Suprapubic skin (tissue), 4 donors: ENCODE results near the gene VWA7. TPM values are rescaled to one million over a fixed set of nuclear protein-coding genes. Genes with fewer than 3 reads are reported as not detected.
A peak's percentile ranks its signal among the peaks of the same experiment; 100 is the strongest.
"Not testable (repeated sequence)": the region's sequence is repeated elsewhere in the genome, so short reads cannot be mapped to it uniquely, and the experiment has no call there.

ENCODE experiments used
- DNase-seq, 2 donors: peaks; one replicate each; pipeline ENCODE4 v3.0.0-alpha.2; 2019; ENCODE audit warnings: low spot score in 2 of 2
- H3K27ac ChIP-seq: fragments of 200-600 bp; sonication (generic); one replicate; pipeline ENCODE4 v1.5.1; 2019
- H3K27me3 ChIP-seq: fragments of 200-600 bp; sonication (generic); one replicate; pipeline ENCODE4 v1.5.1; 2019
- H3K36me3 ChIP-seq: fragments of 200-600 bp; sonication (generic); one replicate; pipeline ENCODE4 v1.5.1; 2019
- H3K4me1 ChIP-seq: fragments of 200-600 bp; sonication (generic); one replicate; pipeline ENCODE4 v1.5.1; 2019
- H3K4me3 ChIP-seq: fragments of 200-600 bp; sonication (generic); one replicate; pipeline ENCODE4 v1.5.1; 2019; ENCODE audit warnings: mild to moderate bottlenecking
- H3K9me3 ChIP-seq: fragments of 200-600 bp; sonication (generic); one replicate; pipeline ENCODE4 v1.5.1; 2019
- EP300 ChIP-seq: sonication (generic); formaldehyde crosslinking; IDR thresholded peaks from one replicate; pipeline ENCODE4 v1.6.1; 2017; ENCODE audit warnings: antibody characterized with exemption
- POLR2A ChIP-seq, 2 donors: fragments of 450-650 bp; IDR thresholded peaks; one replicate each; pipeline ENCODE4 v1.6.1; 2017; ENCODE audit warnings: antibody characterized with exemption in 2 of 2, mild to moderate bottlenecking in 2 of 2, moderate library complexity in 2 of 2
- POLR2AphosphoS5 ChIP-seq, 3 donors: sonication (generic); formaldehyde crosslinking; IDR thresholded peaks; one replicate each; pipeline ENCODE4 v1.6.1; 2017; ENCODE audit warnings: antibody characterized with exemption in 3 of 3
- WGBS: methylation state at CpG from one replicate; pipeline ENCODE4 v1.1.5; 2018; 5-methylcytosine and 5-hydroxymethylcytosine counted together
- total RNA-seq, 4 donors: library from RNA; depleted of rRNA; stranded (reverse); fragments of >200 nt; gene quantifications; one replicate each; pipeline ENCODE4 v1.1.0, GENCODE V29; 2016
- TF ChIP-seq, protein P1 (sequence below), 2 donors: fragments of 200-600 bp in 1 of 2; fragments of 450-650 bp in 1 of 2; sonication (generic) in 1 of 2; IDR thresholded peaks; one replicate each; pipeline ENCODE4 v1.5.1; 2016 to 2019; ENCODE audit warnings: antibody characterized with exemption in 2 of 2, mild to moderate bottlenecking in 1 of 2, moderate library complexity in 1 of 2

The VWA7 gene
- total RNA-seq, 4 donors from 2014 or later = 1.3 to 3.3 (median 2.3) TPM

DNA sequence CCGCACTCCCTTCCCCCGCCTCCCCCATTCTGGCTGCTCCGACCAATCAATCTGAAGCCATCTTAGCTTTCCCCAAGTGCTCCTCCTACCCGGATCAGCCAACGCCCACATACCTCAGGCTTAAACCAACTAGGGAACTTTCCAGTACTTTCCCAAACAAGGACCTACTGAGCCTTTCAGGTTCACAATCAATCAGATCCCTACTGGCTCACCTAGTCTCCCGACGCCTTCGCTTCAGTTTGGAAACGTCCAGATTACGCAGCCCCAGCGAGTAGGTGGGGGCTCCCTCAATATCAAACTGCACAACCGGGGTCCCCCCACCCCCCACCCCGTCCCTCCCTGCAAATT, 37.5 kb upstream of the VWA7 start:
- peak; percentile 98 for DNase-seq
- TF ChIP-seq, protein P1, sequence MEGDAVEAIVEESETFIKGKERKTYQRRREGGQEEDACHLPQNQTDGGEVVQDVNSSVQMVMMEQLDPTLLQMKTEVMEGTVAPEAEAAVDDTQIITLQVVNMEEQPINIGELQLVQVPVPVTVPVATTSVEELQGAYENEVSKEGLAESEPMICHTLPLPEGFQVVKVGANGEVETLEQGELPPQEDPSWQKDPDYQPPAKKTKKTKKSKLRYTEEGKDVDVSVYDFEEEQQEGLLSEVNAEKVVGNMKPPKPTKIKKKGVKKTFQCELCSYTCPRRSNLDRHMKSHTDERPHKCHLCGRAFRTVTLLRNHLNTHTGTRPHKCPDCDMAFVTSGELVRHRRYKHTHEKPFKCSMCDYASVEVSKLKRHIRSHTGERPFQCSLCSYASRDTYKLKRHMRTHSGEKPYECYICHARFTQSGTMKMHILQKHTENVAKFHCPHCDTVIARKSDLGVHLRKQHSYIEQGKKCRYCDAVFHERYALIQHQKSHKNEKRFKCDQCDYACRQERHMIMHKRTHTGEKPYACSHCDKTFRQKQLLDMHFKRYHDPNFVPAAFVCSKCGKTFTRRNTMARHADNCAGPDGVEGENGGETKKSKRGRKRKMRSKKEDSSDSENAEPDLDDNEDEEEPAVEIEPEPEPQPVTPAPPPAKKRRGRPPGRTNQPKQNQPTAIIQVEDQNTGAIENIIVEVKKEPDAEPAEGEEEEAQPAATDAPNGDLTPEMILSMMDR (IDR thresholded peaks at IDR 0.05) = no peak
- TF ChIP-seq EP300 = no peak
- peak in 2 of 3 donors; percentile 12 to 46 for TF ChIP-seq POLR2AphosphoS5 (IDR thresholded peaks at IDR 0.05)
- peak in 1 of 2 donors; percentile 46 for TF ChIP-seq POLR2A (IDR thresholded peaks at IDR 0.05)
- WGBS = 0% methylated on average over 13 of the region's 13 CpGs
- Histone ChIP-seq H3K27ac (peak overlapping the region; percentile 98), H3K4me1 (peaks cover 44% of the 10 kb centered on the region), H3K27me3 (no peaks in the 10 kb centered on the region), H3K36me3 (no peaks in the 10 kb centered on the region), H3K9me3 (no peaks in the 10 kb centered on the region), H3K4me3 (peak overlapping the region; percentile 72)

DNA sequence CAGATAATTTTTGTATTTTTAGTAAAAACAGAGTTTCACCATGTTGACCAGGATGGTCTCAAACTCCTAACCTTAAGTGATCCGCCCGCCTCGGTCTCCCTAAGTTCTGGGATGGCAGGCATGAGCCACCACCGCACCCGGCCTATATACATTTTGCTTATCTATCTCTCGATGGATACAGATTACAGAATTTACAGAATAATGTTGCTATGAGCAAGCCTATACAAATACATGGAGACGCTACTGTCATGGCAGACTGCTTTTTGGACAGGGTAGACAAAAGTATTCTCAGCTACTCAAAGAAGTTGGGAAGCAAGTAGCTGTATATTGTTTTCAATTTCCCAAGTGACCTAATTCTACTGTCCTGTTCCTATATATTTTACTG, 36.3 kb upstream of the VWA7 start:
- Histone ChIP-seq H3K27ac (peak overlapping the region; percentile 98), H3K4me1 (peaks cover 33% of the 10 kb centered on the region), H3K4me3 (peak overlapping the region; percentile 72), H3K9me3 (no peaks in the 10 kb centered on the region), H3K27me3 (no peaks in the 10 kb centered on the region), H3K36me3 (no peaks in the 10 kb centered on the region)
- DNase-seq = no peak
- WGBS = 94% methylated on average over 7 of the region's 7 CpGs
- TF ChIP-seq POLR2AphosphoS5 (IDR thresholded peaks at IDR 0.05) = no peak
- no peak for TF ChIP-seq POLR2A (IDR thresholded peaks at IDR 0.05)

DNA sequence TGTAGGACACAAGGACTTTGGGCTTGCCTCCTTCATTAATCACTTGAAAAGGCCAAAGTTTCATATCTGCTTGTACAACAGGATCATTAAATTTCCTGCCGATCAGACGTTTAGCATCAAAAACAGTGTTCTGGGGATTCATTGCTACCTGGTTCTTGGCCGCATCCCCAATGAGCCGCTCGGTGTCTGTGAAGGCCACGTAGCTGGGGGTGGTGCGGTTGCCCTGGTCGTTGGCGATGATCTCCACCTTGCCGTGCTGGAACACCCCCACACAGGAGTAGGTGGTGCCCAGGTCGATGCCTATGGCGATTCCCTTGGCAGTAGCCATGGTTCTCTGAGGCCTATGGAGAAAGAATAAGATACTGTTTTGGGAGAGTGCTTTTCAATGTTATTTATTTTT, 34.5 kb upstream of the VWA7 start:
- WGBS = 90% methylated on average over 12 of the region's 12 CpGs
- TF ChIP-seq, protein P1 (IDR thresholded peaks at IDR 0.05) = no peak
- no peak for TF ChIP-seq POLR2A (IDR thresholded peaks at IDR 0.05)
- no peak for TF ChIP-seq POLR2AphosphoS5 (IDR thresholded peaks at IDR 0.05)
- no peak for TF ChIP-seq EP300
- no peaks in the 10 kb centered on the region for H3K9me3 ChIP-seq
- no peaks in the 10 kb centered on the region for H3K36me3 ChIP-seq
- no peak overlapping the region for H3K27ac ChIP-seq
- H3K27me3 ChIP-seq = no peaks in the 10 kb centered on the region
- no peak overlapping the region for H3K4me3 ChIP-seq
- peaks cover 29% of the 10 kb centered on the region for H3K4me1 ChIP-seq
- no peak for DNase-seq

DNA sequence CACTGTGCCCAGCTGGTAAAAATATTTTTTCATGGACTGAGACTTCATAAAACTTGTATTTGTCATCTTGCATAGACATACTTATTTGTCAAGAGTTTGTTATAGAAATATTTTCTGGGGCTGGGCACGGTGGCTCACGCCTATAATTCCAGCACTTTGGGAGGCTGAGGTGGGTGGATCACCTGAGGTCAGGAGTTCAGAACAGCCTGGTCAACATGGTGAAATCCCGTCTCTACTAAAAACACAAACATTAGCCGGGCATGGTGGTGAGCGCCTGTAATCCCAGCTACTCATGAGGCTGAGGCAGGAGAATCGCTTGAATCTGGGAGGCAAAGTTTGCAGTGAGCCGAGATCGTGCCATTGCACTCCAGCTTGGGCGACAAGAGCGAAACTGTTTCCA, 31.5 kb upstream of the VWA7 start:
- DNase-seq, H3K36me3 ChIP-seq, H3K9me3 ChIP-seq, H3K27me3 ChIP-seq, H3K4me3 ChIP-seq, H3K27ac ChIP-seq: not testable (repeated sequence)
- peaks cover 30% of the 10 kb centered on the region for H3K4me1 ChIP-seq
- 90% methylated on average over 10 of the region's 10 CpGs for WGBS

DNA sequence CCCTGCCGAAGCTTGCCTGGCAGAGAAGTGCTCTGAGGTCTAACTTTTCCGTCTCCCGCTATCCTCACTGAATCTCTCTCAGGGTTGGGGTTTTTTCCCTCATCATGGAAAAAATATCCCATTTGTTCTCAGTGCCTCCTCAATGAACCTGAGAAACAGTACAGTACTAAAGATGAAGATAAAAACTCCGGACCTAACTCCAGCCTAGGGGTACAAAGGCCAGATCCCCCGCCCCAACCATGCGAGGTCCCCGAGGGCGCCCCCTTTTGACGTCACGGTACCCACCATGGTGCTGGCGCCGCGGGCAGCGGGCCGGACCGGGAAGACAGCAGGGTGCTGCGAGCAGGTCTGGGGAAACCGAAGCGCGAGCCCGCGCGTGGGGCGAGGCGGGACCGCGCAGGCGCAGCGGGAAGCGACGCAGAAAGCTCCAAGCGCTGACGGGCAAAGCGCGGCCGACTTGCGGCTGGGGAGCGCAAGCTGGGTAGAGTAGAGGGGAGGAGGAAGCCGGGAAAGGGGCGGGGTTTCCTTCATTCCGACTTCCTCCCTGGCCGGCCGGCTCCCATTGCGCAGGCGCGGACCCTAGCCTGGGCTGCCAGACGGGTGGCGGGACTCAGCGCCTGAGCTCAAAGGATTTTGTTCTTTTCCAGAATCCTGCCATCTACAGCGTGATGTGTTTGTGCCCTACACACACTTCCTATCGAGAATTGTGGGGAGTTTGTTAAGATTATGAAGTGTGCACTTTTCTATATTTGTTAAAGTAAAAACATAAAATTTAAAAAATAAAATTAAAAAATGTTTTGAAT, 29.5 kb upstream of the VWA7 start, which contains the start of gene LSM2:
Gene LSM2, minus strand, starts transcription at position 497 of the 803 bp plus-strand sequence. Its CDS starts 209 bp downstream, at position 288.
- WGBS = under 1% methylated on average over 47 of the region's 51 CpGs
- Histone ChIP-seq H3K27ac (peak within 1 kb of the TSS; percentile 93), H3K4me1 (peaks cover 18% of the 10 kb centered on the region), H3K36me3 (peaks cover 5% of the 10 kb centered on the region), H3K4me3 (peak within 1 kb of the TSS; percentile 73), H3K27me3 (no peaks in the 10 kb centered on the region), H3K9me3 (no peaks in the 10 kb centered on the region)
- peak; percentile 98 for DNase-seq
- TF ChIP-seq POLR2AphosphoS5 (IDR thresholded peaks at IDR 0.05) = peak in 1 of 3 donors; percentile 87
- TF ChIP-seq, protein P1 (IDR thresholded peaks at IDR 0.05) = peak in 1 of 2 donors; percentile 7
- no peak for TF ChIP-seq EP300
- peak; percentile 21 to 47 for TF ChIP-seq POLR2A (IDR thresholded peaks at IDR 0.05)

DNA sequence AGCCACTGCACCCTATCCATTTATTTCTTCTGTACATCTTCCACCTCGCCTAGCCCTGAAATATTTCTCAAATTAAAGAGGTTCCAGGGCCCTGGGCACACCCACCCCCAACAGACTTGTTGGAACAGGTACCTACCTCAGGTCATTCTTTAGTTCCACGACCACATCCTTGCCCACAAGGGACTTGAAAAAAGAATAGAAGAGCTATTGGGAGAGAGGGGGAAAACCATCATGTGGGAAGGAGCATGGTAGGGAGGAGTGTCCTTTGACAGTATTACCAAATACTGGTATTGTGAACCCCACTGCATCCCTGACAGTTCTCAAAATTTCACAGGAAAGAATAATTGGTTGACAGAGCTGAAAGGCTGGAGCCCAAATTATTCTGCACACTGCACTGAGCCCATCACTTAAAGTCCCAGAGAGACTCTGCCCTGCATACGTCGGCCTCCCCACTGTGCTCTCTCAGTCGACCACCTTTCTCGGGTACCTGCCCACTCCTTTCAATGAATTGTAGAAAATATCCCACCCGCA, 28.9 kb upstream of the VWA7 start:
- Histone ChIP-seq H3K9me3 (no peaks in the 10 kb centered on the region), H3K27me3 (no peaks in the 10 kb centered on the region), H3K27ac (peak overlapping the region; percentile 93), H3K4me1 (peaks cover 18% of the 10 kb centered on the region), H3K4me3 (peak overlapping the region; percentile 73), H3K36me3 (peaks cover 5% of the 10 kb centered on the region)
- DNase-seq = no peak
- TF ChIP-seq POLR2AphosphoS5 (IDR thresholded peaks at IDR 0.05) = no peak
- no peak for TF ChIP-seq POLR2A (IDR thresholded peaks at IDR 0.05)
- TF ChIP-seq EP300 = no peak
- TF ChIP-seq, protein P1 (IDR thresholded peaks at IDR 0.05) = no peak
- 11% methylated on average over 7 of the region's 7 CpGs for WGBS

DNA sequence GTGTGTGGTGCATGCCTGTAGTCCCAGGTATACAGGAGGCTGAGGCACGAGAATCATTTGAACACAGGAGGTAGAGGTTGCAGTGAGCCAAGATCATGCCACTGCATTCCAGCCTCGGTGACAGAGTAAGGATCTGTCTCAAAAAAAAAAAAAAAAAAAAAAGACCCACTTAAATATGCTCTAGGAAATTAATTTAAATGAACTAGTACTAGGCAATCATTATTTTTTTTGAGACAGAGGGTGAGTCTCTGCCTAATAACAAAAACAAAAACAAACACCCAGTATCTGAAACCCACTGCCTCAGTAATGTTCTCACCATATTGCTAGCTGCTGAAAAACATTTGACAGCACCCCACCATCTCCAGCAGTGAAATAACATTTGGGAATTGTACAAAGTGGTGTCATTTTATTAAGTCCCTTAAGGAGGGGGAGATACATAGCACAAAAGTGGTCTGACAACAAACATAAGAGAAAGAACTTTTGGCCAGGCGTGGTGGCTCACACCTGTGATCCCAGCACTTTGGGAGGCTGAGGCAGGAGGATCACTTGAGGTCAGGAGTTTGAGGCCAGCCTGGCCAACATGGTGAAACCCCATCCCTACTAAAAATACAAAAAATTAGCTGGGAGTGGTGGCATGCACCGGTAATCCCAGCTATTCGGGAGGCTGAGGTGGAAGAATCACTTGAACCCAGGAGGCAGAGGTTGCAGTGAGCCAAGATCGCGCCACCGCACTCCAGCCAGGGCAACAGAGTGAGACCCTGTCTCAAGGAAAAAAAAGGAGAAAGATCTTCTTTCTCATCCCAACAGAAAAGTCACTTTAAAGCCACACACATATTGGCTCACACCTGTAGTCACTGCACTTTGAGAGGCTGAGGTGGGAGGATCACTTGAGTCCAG, 24.2 kb upstream of the VWA7 start:
- H3K4me1 ChIP-seq = peaks cover 22% of the 10 kb centered on the region
- not testable (repeated sequence) for H3K27me3 ChIP-seq, H3K27ac ChIP-seq, DNase-seq, H3K9me3 ChIP-seq, H3K36me3 ChIP-seq, H3K4me3 ChIP-seq
- WGBS = 96% methylated on average over 5 of the region's 8 CpGs
